IMR-90 (cell line): ENCODE results near the gene ETHE1.

Experiments
- CEBPB ChIP-seq: IDR thresholded peaks from 2 replicates; pipeline ENCODE4 v1.6.1; 2012; ENCODE audit warnings: low read depth, low read length, improper control_type of control experiment
- POLR2A ChIP-seq: IDR thresholded peaks from 2 replicates; pipeline ENCODE4 v1.6.1; 2012; ENCODE audit warnings: mild to moderate bottlenecking, low read depth, low read length
- RAD21 ChIP-seq: IDR thresholded peaks from 2 replicates; pipeline ENCODE4 v1.6.1; 2012; ENCODE audit warnings: low read length, improper control_type of control experiment
- RFX5 ChIP-seq: IDR thresholded peaks from 2 replicates; pipeline ENCODE4 v1.8.0; 2012; ENCODE audit warnings: low read depth, mild to moderate bottlenecking, low read length, moderate library complexity
- SMC3 ChIP-seq: fragments of 150-350 bp; IDR thresholded peaks from 2 replicates; pipeline ENCODE4 v1.6.1; 2016; ENCODE audit warnings: low read depth, mild to moderate bottlenecking, antibody characterized with exemption, low read length, moderate library complexity
- TF ChIP-seq, protein P1 (sequence below): conservative IDR thresholded peaks from 2 replicates; pipeline ENCODE4 v1.5.1; 2012; ENCODE audit warnings: mild to moderate bottlenecking, low read depth, low read length, improper control_type of control experiment

- TF ChIP-seq RFX5 (no peak), CEBPB (no peak), POLR2A (no peak), SMC3 (no peak), RAD21 (no peak)
- TF ChIP-seq, protein P1, sequence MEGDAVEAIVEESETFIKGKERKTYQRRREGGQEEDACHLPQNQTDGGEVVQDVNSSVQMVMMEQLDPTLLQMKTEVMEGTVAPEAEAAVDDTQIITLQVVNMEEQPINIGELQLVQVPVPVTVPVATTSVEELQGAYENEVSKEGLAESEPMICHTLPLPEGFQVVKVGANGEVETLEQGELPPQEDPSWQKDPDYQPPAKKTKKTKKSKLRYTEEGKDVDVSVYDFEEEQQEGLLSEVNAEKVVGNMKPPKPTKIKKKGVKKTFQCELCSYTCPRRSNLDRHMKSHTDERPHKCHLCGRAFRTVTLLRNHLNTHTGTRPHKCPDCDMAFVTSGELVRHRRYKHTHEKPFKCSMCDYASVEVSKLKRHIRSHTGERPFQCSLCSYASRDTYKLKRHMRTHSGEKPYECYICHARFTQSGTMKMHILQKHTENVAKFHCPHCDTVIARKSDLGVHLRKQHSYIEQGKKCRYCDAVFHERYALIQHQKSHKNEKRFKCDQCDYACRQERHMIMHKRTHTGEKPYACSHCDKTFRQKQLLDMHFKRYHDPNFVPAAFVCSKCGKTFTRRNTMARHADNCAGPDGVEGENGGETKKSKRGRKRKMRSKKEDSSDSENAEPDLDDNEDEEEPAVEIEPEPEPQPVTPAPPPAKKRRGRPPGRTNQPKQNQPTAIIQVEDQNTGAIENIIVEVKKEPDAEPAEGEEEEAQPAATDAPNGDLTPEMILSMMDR, result no peak
Measured at GRCh38 chr19:43483281-43483680, 43.7 kb downstream of the ETHE1 start.
